H1 (cell line): ENCODE results near the gene ARSB. TPM values are rescaled to one million over a fixed set of nuclear protein-coding genes. Genes with fewer than 3 reads are reported as not detected.

Source experiments
- CTCF ChIA-PET: fragments of 300-600 bp; sonication (Branson Sonifier 250); formaldehyde crosslinking; loops from one replicate; lab custom pipeline; 2021; ENCODE audit not compliant: partially characterized antibody; lab: Charles Lee
- POLR2A ChIA-PET: fragments of 300-600 bp; sonication (Branson Sonifier 250); formaldehyde crosslinking; loops from one replicate; lab custom pipeline; 2021; ENCODE audit warnings: inconsistent platforms; ENCODE audit not compliant: partially characterized antibody; lab: Charles Lee
- DNase-seq, 2 experiments: peaks; one replicate each; pipeline versions ENCODE4 v3.0.0 to v3.0.0-alpha.2; 2010 to 2022; ENCODE audit warnings: low spot score in 2 of 2, low read depth in 1 of 2, mixed read lengths in 1 of 2
- FAIRE-seq: peaks from 2 replicates; lab custom pipeline; 2011; peaks lifted over from hg19 to GRCh38; lab: Jason Lieb, UNC
- H2AFZ ChIP-seq: 2 replicates; pipeline ENCODE4 v1.8.1; 2012; ENCODE audit warnings: low read length, inconsistent platforms
- H2AK5ac ChIP-seq: 2 replicates; pipeline ENCODE4 v1.6.1; 2013; ENCODE audit warnings: low read depth, low read length
- H2BK120ac ChIP-seq: replicated peaks from 2 replicates; pipeline ENCODE3; 2013; ENCODE audit warnings: low read depth, low read length, inconsistent platforms
- H2BK12ac ChIP-seq: 2 replicates; pipeline ENCODE4 v1.6.1; 2013; ENCODE audit warnings: low read depth, low read length
- H2BK15ac ChIP-seq: 2 replicates; pipeline ENCODE4 v1.6.1; 2013; ENCODE audit warnings: low read length
- H2BK20ac ChIP-seq: 2 replicates; pipeline ENCODE4 v1.6.1; 2013; ENCODE audit warnings: low read length
- H2BK5ac ChIP-seq: 2 replicates; pipeline ENCODE4 v1.6.1; 2013; ENCODE audit warnings: low read depth, low read length
- H3K14ac ChIP-seq: 2 replicates; pipeline ENCODE4 v1.6.1; 2013; ENCODE audit warnings: inconsistent platforms; ENCODE audit not compliant: insufficient read length
- H3K18ac ChIP-seq: 2 replicates; pipeline ENCODE4 v1.6.1; 2013; ENCODE audit warnings: low read length; ENCODE audit errors: extremely low read depth
- H3K23ac ChIP-seq: 2 replicates; pipeline ENCODE4 v1.6.1; 2013; ENCODE audit warnings: inconsistent platforms; ENCODE audit not compliant: insufficient read length
- H3K23me2 ChIP-seq: 2 replicates; pipeline ENCODE4 v1.6.1; 2013; ENCODE audit warnings: low read depth, low read length
- H3K27ac ChIP-seq: 2 replicates; pipeline ENCODE4 v1.6.1; 2011; ENCODE audit warnings: low read depth, low read length, inconsistent platforms
- H3K27me3 ChIP-seq, 4 experiments: replicated peaks in 1 of 4; 1 replicate in 1 of 4; 2 replicates in 3 of 4; pipeline versions ENCODE4 v1.6.1 to v1.8.1; 2011 to 2013; ENCODE audit warnings: low read length in 3 of 4, mild to moderate bottlenecking in 3 of 4, inconsistent platforms in 2 of 4, mixed read lengths in 2 of 4, moderate library complexity in 1 of 4; ENCODE audit not compliant: control insufficient read depth in 3 of 4, insufficient read depth in 3 of 4; ENCODE audit errors: extremely low read depth in 1 of 4
- H3K36me3 ChIP-seq, 4 experiments: 2 replicates each; pipeline versions ENCODE4 v1.6.1 to v1.8.1; 2011 to 2013; ENCODE audit warnings: mild to moderate bottlenecking in 4 of 4, low read length in 3 of 4, moderate library complexity in 2 of 4, control low read depth in 1 of 4, inconsistent platforms in 1 of 4; ENCODE audit not compliant: insufficient read depth in 4 of 4, control insufficient read depth in 2 of 4
- H3K4ac ChIP-seq: replicated peaks from 2 replicates; pipeline ENCODE3; 2013; ENCODE audit warnings: low read length, low read depth, mixed read lengths, inconsistent platforms; ENCODE audit not compliant: insufficient read length
- H3K4me1 ChIP-seq, 4 experiments: replicated peaks in 1 of 4; 1 replicate in 1 of 4; 2 replicates in 3 of 4; pipeline versions ENCODE4 v1.6.1 to v1.8.1; 2011 to 2013; ENCODE audit warnings: low read length in 3 of 4, inconsistent platforms in 2 of 4, mixed read lengths in 1 of 4; ENCODE audit not compliant: insufficient read depth in 4 of 4, control insufficient read depth in 3 of 4
- H3K4me2 ChIP-seq, 2 experiments: 2 replicates each; pipeline versions ENCODE4 v1.6.1 to v1.8.1; 2011 to 2013; ENCODE audit warnings: low read depth in 2 of 2, low read length in 2 of 2, control low read depth in 1 of 2, inconsistent platforms in 1 of 2, mild to moderate bottlenecking in 1 of 2; ENCODE audit not compliant: insufficient read depth in 1 of 2
- H3K4me3 ChIP-seq, 4 experiments: fragments of 200-600, 300-600 bp in 1 of 4; sonication (generic), shearing (Covaris generic), sonication (Bioruptor Twin) in 1 of 4; 2 replicates each; pipeline versions ENCODE4 v1.5.1 to v1.8.1; 2011 to 2016; ENCODE audit warnings: low read length in 4 of 4, low read depth in 3 of 4, control low read depth in 2 of 4, inconsistent platforms in 2 of 4, mild to moderate bottlenecking in 2 of 4, mixed read lengths in 1 of 4, moderate library complexity in 1 of 4; ENCODE audit not compliant: insufficient read depth in 2 of 4; ENCODE audit errors: extremely low read depth in 1 of 4
- H3K56ac ChIP-seq: replicated peaks from 2 replicates; pipeline ENCODE3; 2013; ENCODE audit warnings: low read depth, mild to moderate bottlenecking, mixed read lengths, low read length, inconsistent platforms; ENCODE audit not compliant: insufficient read length
- H3K79me1 ChIP-seq: 2 replicates; pipeline ENCODE4 v1.6.1; 2013; ENCODE audit warnings: low read depth, low read length, control low read depth
- H3K79me2 ChIP-seq, 2 experiments: 2 replicates each; pipeline versions ENCODE4 v1.6.1 to v1.8.1; 2012 to 2013; ENCODE audit warnings: low read length in 2 of 2, mild to moderate bottlenecking in 2 of 2, inconsistent platforms in 1 of 2; ENCODE audit not compliant: insufficient read depth in 2 of 2, control insufficient read depth in 1 of 2
- H3K9ac ChIP-seq, 4 experiments: replicated peaks in 1 of 4; 1 replicate in 1 of 4; 2 replicates in 3 of 4; pipeline versions ENCODE4 v1.6.1 to v1.8.1; 2011 to 2013; ENCODE audit warnings: low read depth in 3 of 4, low read length in 3 of 4, control low read depth in 2 of 4, mild to moderate bottlenecking in 2 of 4, moderate library complexity in 2 of 4, inconsistent platforms in 1 of 4; ENCODE audit errors: extremely low read depth in 1 of 4
- H3K9me3 ChIP-seq, 2 experiments: 2 replicates each; pipeline versions ENCODE4 v1.6.1 to v1.8.1; 2012 to 2013; ENCODE audit warnings: mild to moderate bottlenecking in 2 of 2, moderate library complexity in 2 of 2, control low read depth in 1 of 2, inconsistent platforms in 1 of 2, low read depth in 1 of 2, low read length in 1 of 2, mixed read lengths in 1 of 2; ENCODE audit not compliant: insufficient read depth in 2 of 2
- H4K20me1 ChIP-seq, 2 experiments: replicated peaks in 1 of 2; 2 replicates each; pipeline versions ENCODE3 to v1.8.1; 2011 to 2013; ENCODE audit warnings: inconsistent platforms in 2 of 2, low read length in 2 of 2, mild to moderate bottlenecking in 1 of 2; ENCODE audit not compliant: insufficient read depth in 2 of 2, control insufficient read depth in 1 of 2
- H4K5ac ChIP-seq: 2 replicates; pipeline ENCODE4 v1.6.1; 2013; ENCODE audit warnings: low read length, low read depth, mixed read lengths, inconsistent platforms; ENCODE audit not compliant: insufficient read length
- H4K8ac ChIP-seq: 2 replicates; pipeline ENCODE4 v1.8.0; 2013; ENCODE audit warnings: mild to moderate bottlenecking, moderate library complexity, low read length, inconsistent platforms; ENCODE audit not compliant: insufficient read depth; ENCODE audit errors: extremely low read depth
- H4K91ac ChIP-seq: replicated peaks from 2 replicates; pipeline ENCODE3; 2013; ENCODE audit warnings: low read length, mixed read lengths, inconsistent platforms; ENCODE audit not compliant: insufficient read length
- ASH2L ChIP-seq: fragments of 200-600, 300-600 bp; sonication (generic); IDR thresholded peaks from one replicate; pipeline ENCODE4 v1.7.1; 2017; ENCODE audit warnings: low read length
- GTF2F1 ChIP-seq: IDR thresholded peaks from 2 replicates; pipeline ENCODE4 v1.6.1; 2012; ENCODE audit warnings: low read depth, low read length, improper control_type of control experiment, borderline replicate concordance
- KDM5A ChIP-seq: fragments of 200-600 bp; IDR thresholded peaks from 2 replicates; pipeline ENCODE4 v1.7.1; 2012; ENCODE audit warnings: mild to moderate bottlenecking, low read length, inconsistent platforms, mixed read lengths
- SAP30 ChIP-seq: fragments of 300-600 bp; sonication (generic); IDR thresholded peaks from 2 replicates; pipeline ENCODE4 v1.7.1; 2012; ENCODE audit warnings: low read length, moderate library complexity, mild to moderate bottlenecking, inconsistent platforms; ENCODE audit not compliant: insufficient read depth, insufficient replicate concordance
- WGBS, 2 experiments: shearing (Covaris generic) in 1 of 2; methylation state at CpG; one replicate each; pipeline versions ENCODE4 v1.1.6 to v1.1.7; 2013 to 2015; ENCODE audit warnings: low lambda C conversion rate in 2 of 2, mixed read lengths in 2 of 2, inconsistent platforms in 1 of 2, low coverage in 1 of 2, missing lambda C conversion rate in 1 of 2; ENCODE audit not compliant: insufficient replicate concordance in 2 of 2, insufficient coverage in 1 of 2, insufficient read length in 1 of 2; ENCODE audit errors: extremely low coverage in 1 of 2, missing lambda C conversion rate in 1 of 2; 5-methylcytosine and 5-hydroxymethylcytosine counted together
- polyA plus RNA-seq, 7 experiments: library from polyadenylated mRNA; depleted of rRNA in 3 of 7; stranded (reverse) in 5 of 7; unstranded in 2 of 7; fragments of >200 nt in 5 of 7; fragments of 200-250 nt in 2 of 7; gene quantifications; 1 replicate in 5 of 7; 2 replicates in 1 of 7; 4 replicates in 1 of 7; pipeline versions ENCODE4 v1.2.1 to v1.2.3, GENCODE V29; 2011 to 2013; ENCODE audit warnings: missing spikeins in 2 of 7, mixed read lengths in 2 of 7
- total RNA-seq: library from RNA; stranded (reverse); fragmentation: NEBNext Ultra II Directional; extraction: Animal tissue kit (Norgen Biotek cat#: 25700); gene quantifications from 2 replicates; pipeline ENCODE4 v1.2.1, GENCODE V29; 2021

Gene ARSB
- total and polyA plus RNA-seq, 2 of the 8 experiments (the other 6 are each of a cell fraction or from before 2014, with no cell fraction given): 6.4 to 13.9 TPM

- POLR2A ChIA-PET: interaction anchor here (1.1 kb wide), 1 partner anchor 88 kb away, joined by 3 read pairs; no protein-coding TSS in a partner anchor
- H4K5ac ChIP-seq: no peak overlapping the region
- no peak overlapping the region for H4K91ac ChIP-seq
- TF ChIP-seq SAP30: no peak
- TF ChIP-seq KDM5A: no peak
- TF ChIP-seq ASH2L: no peak
- no peak for TF ChIP-seq GTF2F1
- H3K79me1 ChIP-seq: no peaks in the 10 kb centered on the region
- H2BK120ac ChIP-seq: no peak overlapping the region
- H3K4me1 ChIP-seq: peaks cover 0 to 3% (median 0%) of the 10 kb centered on the region in 4 experiments; a peak in 1 of 7 replicates
- H2AFZ ChIP-seq: peak overlapping the region; percentile 49; the same call in 1 of the 2 replicates
- no peaks in the 10 kb centered on the region for H3K23me2 ChIP-seq
- no peaks in the 10 kb centered on the region for H3K27me3 ChIP-seq
- no peak overlapping the region for H3K4ac ChIP-seq
- H3K27ac ChIP-seq: no peak overlapping the region
- no peaks in the 10 kb centered on the region for H3K36me3 ChIP-seq
- H4K8ac ChIP-seq: no peak overlapping the region
- no peak overlapping the region for H3K23ac ChIP-seq
- no peak overlapping the region for H3K4me3 ChIP-seq
- H2BK12ac ChIP-seq: no peak overlapping the region
- H4K20me1 ChIP-seq: no peaks in the 10 kb centered on the region
- no peak overlapping the region for H2BK5ac ChIP-seq
- FAIRE-seq (no peak), DNase-seq (no peak)
- no peak overlapping the region for H3K56ac ChIP-seq
- H3K14ac ChIP-seq: no peak overlapping the region
- H3K9me3 ChIP-seq: no peaks in the 10 kb centered on the region
- H3K4me2 ChIP-seq: no peak overlapping the region
- H3K79me2 ChIP-seq: no peaks in the 10 kb centered on the region
- no peak overlapping the region for H2BK15ac ChIP-seq
- H3K9ac ChIP-seq: no peak overlapping the region
- H2AK5ac ChIP-seq: no peak overlapping the region
- no peak overlapping the region for H2BK20ac ChIP-seq
- H3K18ac ChIP-seq: no peak overlapping the region
- 78% methylated on average over 13 of the region's 13 CpGs; no CpG with 5 or more reads in 1 of the 2 experiments for WGBS, 2 experiments
- CTCF ChIA-PET: interaction anchor here (1.6 kb wide), 1 partner anchor 11 kb away, joined by 3 read pairs; no protein-coding TSS in a partner anchor
These were observed 213.6 kb downstream of the ARSB start for GRCh38 chr5:78771260-78772205.
